Neural cell (in vitro differentiated cells): ENCODE measurements around the gene CDK13. TPM values are rescaled to one million over a fixed set of nuclear protein-coding genes. Genes with fewer than 3 reads are reported as not detected.

Source experiments
- H2AFZ ChIP-seq: fragments of 200-600, 300-800 bp; sonication (generic), shearing (Covaris generic); 2 replicates; pipeline ENCODE4 v1.6.0; 2014; ENCODE audit warnings: low read depth, mild to moderate bottlenecking, antibody characterized with exemption, low read length, moderate library complexity
- H3F3A ChIP-seq: fragments of 200-600 bp; shearing (Covaris generic); 2 replicates; pipeline ENCODE4 v1.6.1; 2016; ENCODE audit warnings: mild to moderate bottlenecking, moderate library complexity, mixed read lengths, antibody characterized with exemption, low read length; ENCODE audit not compliant: insufficient read depth, poor library complexity, severe bottlenecking
- H3K27ac ChIP-seq: fragments of 200-600, 300-800 bp; sonication (generic), shearing (Covaris generic); 2 replicates; pipeline ENCODE4 v1.5.1; 2014; ENCODE audit warnings: mild to moderate bottlenecking, low read length, moderate library complexity
- H3K27me3 ChIP-seq: fragments of 300-800, 200-600 bp; sonication (generic), shearing (Covaris generic); 2 replicates; pipeline ENCODE4 v1.6.0; 2014; ENCODE audit warnings: mild to moderate bottlenecking, low read depth, low read length, moderate library complexity; ENCODE audit not compliant: insufficient read depth
- H3K36me3 ChIP-seq: fragments of 300-800, 200-600 bp; sonication (generic), shearing (Covaris generic); 2 replicates; pipeline ENCODE4 v1.5.1; 2014; ENCODE audit warnings: mild to moderate bottlenecking, antibody characterized with exemption, low read length, moderate library complexity; ENCODE audit not compliant: insufficient read depth
- H3K4me2 ChIP-seq: fragments of 300-800, 200-600 bp; sonication (generic), shearing (Covaris generic); 2 replicates; pipeline ENCODE4 v1.6.0; 2014; ENCODE audit warnings: mild to moderate bottlenecking, low read length
- H3K4me3 ChIP-seq: fragments of 300-800, 200-600 bp; sonication (generic), shearing (Covaris generic); 2 replicates; pipeline ENCODE4 v1.5.1; 2014; ENCODE audit warnings: mild to moderate bottlenecking, low read length, moderate library complexity
- H3K79me2 ChIP-seq: fragments of 200-600 bp; shearing (Covaris generic); replicated peaks from 2 replicates; pipeline ENCODE4 v1.6.0; 2014; ENCODE audit warnings: mild to moderate bottlenecking, low read length, moderate library complexity; ENCODE audit not compliant: insufficient read depth
- H3K9ac ChIP-seq: fragments of 300-800, 200-600 bp; sonication (generic), shearing (Covaris generic); 2 replicates; pipeline ENCODE4 v1.6.1; 2016; ENCODE audit warnings: mild to moderate bottlenecking, low read length, mixed read lengths
- H3K9me2 ChIP-seq: fragments of 200-600 bp; shearing (Covaris generic); 2 replicates; pipeline ENCODE4 v1.6.1; 2016; ENCODE audit warnings: mild to moderate bottlenecking, low read length, mixed read lengths; ENCODE audit not compliant: insufficient read depth
- H3K9me3 ChIP-seq: fragments of 200-600, 300-800 bp; sonication (generic), shearing (Covaris generic); 2 replicates; pipeline ENCODE4 v1.6.1; 2016; ENCODE audit warnings: mild to moderate bottlenecking, mixed run types, low read length, moderate library complexity, mixed read lengths
- H4K20me1 ChIP-seq: fragments of 200-600 bp; shearing (Covaris generic); 2 replicates; pipeline ENCODE4 v1.6.1; 2016; ENCODE audit warnings: mild to moderate bottlenecking, mixed run types; ENCODE audit not compliant: insufficient read depth
- CTCF ChIP-seq: fragments of 450-650 bp; IDR thresholded peaks from 2 replicates; pipeline ENCODE4 v1.5.1; 2014; ENCODE audit warnings: antibody characterized with exemption, mild to moderate bottlenecking, moderate library complexity; ENCODE audit not compliant: poor library complexity, severe bottlenecking
- EP300 ChIP-seq: fragments of 450-650 bp; conservative IDR thresholded peaks from 2 replicates; pipeline ENCODE4 v1.6.1; 2014; ENCODE audit warnings: antibody characterized with exemption, mild to moderate bottlenecking, moderate library complexity; ENCODE audit not compliant: poor library complexity, severe bottlenecking
- EZH2 ChIP-seq: fragments of 200-600, 300-800 bp; shearing (Covaris generic), sonication (generic); IDR thresholded peaks from 2 replicates; pipeline ENCODE4 v1.6.1; 2014; ENCODE audit warnings: antibody characterized with exemption, low read length, borderline replicate concordance, mild to moderate bottlenecking; ENCODE audit not compliant: insufficient read depth, poor library complexity, severe bottlenecking
- MXI1 ChIP-seq: fragments of 450-650 bp; conservative IDR thresholded peaks from 2 replicates; pipeline ENCODE4 v1.6.1; 2014; ENCODE audit warnings: antibody characterized with exemption, mild to moderate bottlenecking; ENCODE audit not compliant: poor library complexity, severe bottlenecking
- POLR2AphosphoS5 ChIP-seq: IDR thresholded peaks from 2 replicates; pipeline ENCODE4 v1.6.1; 2012
- RAD21 ChIP-seq: fragments of 450-650 bp; conservative IDR thresholded peaks from 2 replicates; pipeline ENCODE4 v1.6.1; 2014; ENCODE audit warnings: antibody characterized with exemption, mild to moderate bottlenecking, moderate library complexity
- SMC3 ChIP-seq: fragments of 450-650 bp; conservative IDR thresholded peaks from 2 replicates; pipeline ENCODE4 v1.6.1; 2014; ENCODE audit warnings: antibody characterized with exemption, mild to moderate bottlenecking, moderate library complexity; ENCODE audit not compliant: poor library complexity
- TAF1 ChIP-seq: IDR thresholded peaks from 2 replicates; pipeline ENCODE4 v1.6.1; 2012; ENCODE audit warnings: low read depth
- polyA plus RNA-seq: library from polyadenylated mRNA; depleted of rRNA; stranded (reverse); fragments of >200 nt; gene quantifications from 2 replicates; pipeline ENCODE4 v1.2.3, GENCODE V29; 2014
- TF ChIP-seq, protein P1 (sequence below): IDR thresholded peaks from 2 replicates; pipeline ENCODE4 v1.6.1; 2012; ENCODE audit warnings: borderline replicate concordance

CDK13 gene
- polyA plus RNA-seq, 1 donor from 2014 or later: 27.0 TPM

DNA sequence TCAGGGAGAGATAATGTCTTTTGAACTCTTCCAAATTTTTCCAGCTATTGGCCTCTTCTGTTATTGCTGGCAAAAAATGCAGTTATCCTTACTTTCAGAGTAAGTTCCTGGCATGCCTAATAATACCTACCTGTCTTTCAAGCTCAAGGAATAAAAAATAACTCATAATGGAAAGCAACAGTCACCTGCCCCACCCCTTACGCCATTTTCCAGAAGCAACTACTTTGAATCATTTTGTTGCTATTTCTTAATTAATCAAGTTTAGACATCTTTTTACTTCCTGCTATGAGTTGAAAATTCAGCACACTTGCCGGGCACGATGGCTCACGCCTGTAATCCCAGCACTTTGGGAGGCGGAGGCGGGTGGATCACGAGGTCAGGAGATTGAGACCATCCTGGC is 23.0 kb upstream of the CDK13 start:
- Histone ChIP-seq H4K20me1 (no peaks in the 10 kb centered on the region), H3F3A (no peaks in the 10 kb centered on the region), H3K27me3 (no peaks in the 10 kb centered on the region), H3K27ac (no peak overlapping the region), H3K9me3 (no peaks in the 10 kb centered on the region), H3K36me3 (no peaks in the 10 kb centered on the region), H3K4me3 (no peak overlapping the region), H3K79me2 (no peaks in the 10 kb centered on the region), H3K9me2 (no peaks in the 10 kb centered on the region), H3K4me2 (no peak overlapping the region), H3K9ac (no peak overlapping the region), H2AFZ (no peak overlapping the region)
- TF ChIP-seq RAD21 (no peak), EZH2 (no peak), SMC3 (no peak), POLR2AphosphoS5 (no peak), CTCF (no peak), MXI1 (no peak), EP300 (no peak), TAF1 (no peak)
- TF ChIP-seq, protein P1, sequence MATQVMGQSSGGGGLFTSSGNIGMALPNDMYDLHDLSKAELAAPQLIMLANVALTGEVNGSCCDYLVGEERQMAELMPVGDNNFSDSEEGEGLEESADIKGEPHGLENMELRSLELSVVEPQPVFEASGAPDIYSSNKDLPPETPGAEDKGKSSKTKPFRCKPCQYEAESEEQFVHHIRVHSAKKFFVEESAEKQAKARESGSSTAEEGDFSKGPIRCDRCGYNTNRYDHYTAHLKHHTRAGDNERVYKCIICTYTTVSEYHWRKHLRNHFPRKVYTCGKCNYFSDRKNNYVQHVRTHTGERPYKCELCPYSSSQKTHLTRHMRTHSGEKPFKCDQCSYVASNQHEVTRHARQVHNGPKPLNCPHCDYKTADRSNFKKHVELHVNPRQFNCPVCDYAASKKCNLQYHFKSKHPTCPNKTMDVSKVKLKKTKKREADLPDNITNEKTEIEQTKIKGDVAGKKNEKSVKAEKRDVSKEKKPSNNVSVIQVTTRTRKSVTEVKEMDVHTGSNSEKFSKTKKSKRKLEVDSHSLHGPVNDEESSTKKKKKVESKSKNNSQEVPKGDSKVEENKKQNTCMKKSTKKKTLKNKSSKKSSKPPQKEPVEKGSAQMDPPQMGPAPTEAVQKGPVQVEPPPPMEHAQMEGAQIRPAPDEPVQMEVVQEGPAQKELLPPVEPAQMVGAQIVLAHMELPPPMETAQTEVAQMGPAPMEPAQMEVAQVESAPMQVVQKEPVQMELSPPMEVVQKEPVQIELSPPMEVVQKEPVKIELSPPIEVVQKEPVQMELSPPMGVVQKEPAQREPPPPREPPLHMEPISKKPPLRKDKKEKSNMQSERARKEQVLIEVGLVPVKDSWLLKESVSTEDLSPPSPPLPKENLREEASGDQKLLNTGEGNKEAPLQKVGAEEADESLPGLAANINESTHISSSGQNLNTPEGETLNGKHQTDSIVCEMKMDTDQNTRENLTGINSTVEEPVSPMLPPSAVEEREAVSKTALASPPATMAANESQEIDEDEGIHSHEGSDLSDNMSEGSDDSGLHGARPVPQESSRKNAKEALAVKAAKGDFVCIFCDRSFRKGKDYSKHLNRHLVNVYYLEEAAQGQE: no peak

DNA sequence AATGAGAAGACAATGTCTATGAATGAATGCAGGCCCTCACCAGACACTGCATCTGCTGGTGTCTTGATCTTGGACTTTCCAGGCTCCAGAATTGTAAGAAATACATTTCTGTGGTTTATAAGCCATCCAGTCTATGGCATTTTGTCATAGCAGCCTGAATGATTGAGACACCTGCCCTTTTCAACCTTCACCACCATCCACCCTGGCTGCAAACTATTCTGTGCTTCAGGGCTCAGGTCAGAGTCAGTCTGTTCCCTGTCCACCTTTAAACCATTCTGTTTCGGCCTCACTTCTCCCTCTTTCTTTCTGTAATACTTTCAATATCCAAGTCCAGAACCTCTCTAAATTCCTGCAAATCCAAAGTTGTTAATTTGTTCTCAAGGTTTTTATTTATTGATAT is 15.9 kb upstream of the CDK13 start:
- Histone ChIP-seq H3K9ac (no peak overlapping the region), H3K9me2 (no peaks in the 10 kb centered on the region), H4K20me1 (no peaks in the 10 kb centered on the region), H3K27me3 (no peaks in the 10 kb centered on the region), H3K9me3 (no peaks in the 10 kb centered on the region), H2AFZ (no peak overlapping the region), H3K4me2 (no peak overlapping the region), H3K36me3 (no peaks in the 10 kb centered on the region), H3K79me2 (no peaks in the 10 kb centered on the region), H3K4me3 (no peak overlapping the region), H3K27ac (no peak overlapping the region), H3F3A (no peaks in the 10 kb centered on the region)
- TF ChIP-seq, protein P1: no peak
- TF ChIP-seq MXI1 (no peak), CTCF (no peak), POLR2AphosphoS5 (no peak), EP300 (no peak), SMC3 (no peak), RAD21 (no peak), TAF1 (no peak), EZH2 (no peak)
